Measurements from ENCODE around the gene SYCE3.

Gene SYCE3

DNA sequence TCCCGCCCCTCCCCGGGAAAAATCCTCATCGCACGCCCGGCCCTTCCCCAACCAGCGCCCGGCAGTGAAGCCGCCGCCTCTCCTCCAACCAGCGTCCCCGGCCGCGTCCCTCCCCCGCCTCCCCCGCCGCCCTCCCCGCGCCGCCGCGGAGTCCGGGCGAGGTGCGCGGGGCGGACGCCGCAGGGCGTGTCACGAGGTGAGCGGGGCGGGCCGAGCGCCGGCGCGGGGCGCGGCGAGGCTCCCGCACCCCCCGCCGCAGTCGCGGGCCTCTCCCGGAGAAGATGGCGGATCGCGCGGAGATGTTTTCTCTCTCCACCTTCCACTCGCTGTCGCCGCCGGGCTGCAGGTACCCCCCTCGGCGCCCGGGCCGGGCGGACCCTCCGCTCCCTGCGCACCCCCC is 37.8 kb upstream of the SYCE3 start, which contains the start of gene MAPK8IP2:
Gene MAPK8IP2 (plus strand): TSS at position 256 of the 400 bp plus-strand sequence. CDS start 26 bp downstream, at position 282.
- peak in 1 of 3 donors; percentile 30 for DNase-seq

DNA sequence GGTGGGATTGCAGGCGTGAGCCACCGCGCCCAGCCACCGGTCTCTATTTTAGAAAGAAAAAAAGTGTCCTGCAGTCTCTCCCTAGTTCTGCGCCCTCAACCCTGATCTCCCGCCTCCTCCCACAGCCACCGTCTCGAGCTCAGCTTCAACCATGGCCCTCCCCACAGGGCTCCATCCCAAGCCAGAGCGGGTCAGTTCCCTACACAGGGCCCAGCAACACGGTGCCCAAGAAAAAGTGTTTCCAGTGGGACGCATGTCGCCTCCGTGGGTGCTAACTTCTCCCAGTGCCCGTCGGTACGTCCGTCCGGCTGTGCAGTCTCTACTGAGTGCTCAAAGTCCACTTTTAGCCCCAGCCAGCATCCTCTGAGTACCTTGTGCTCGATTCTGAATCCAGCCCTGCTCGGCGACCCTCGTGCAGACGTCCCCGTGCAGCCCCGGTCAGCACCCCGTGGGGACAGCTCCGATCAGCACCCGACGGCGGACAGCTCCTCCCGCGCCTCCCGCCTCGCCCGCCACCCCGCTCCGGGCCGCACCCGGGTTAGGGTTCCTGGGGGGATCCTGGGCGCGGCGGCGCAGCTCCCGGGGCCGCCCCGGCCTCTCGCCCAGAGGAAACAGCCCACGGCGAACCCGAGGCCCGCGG is 37.2 kb upstream of the SYCE3 start:
- peak; percentile 38 to 80 (median 58) for DNase-seq

DNA sequence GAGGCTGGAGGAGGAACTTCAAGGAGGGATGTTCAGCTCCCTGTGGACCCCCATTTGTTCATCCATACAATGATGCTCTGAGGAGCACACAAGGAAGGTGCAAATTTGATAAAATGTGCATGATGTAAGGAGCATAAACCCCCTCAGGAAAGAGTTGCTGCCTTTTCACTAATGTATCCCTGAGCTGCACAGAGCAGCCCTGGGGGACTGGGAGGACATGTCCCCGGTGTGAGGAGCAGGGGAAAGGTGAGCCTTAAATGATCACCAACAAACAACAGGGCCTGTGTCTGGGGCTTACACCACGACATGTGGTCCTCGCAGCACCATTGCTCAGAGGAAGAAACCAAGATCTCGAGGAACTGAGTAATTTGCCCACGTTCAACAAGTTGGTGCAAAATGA is 34.4 kb upstream of the SYCE3 start:
- no peak for DNase-seq

DNA sequence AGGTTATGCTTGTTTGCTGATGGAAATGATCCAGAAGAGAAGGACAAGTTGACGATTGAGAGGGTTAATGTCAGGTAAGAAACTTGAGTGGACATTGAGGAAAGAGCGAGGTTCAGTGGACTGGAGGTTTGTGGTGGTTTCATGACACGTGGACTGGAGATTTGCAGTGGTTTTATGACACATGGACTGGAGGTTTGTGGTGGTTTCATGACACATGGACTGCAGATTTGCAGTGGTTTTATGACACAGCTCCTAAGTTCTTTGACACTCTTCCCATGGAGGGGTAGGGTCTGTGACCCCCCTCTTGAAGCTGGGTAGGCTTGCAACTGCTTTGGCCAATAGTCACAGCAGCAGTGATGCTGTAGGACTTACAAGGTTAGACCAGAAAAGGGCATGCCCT is 32.5 kb upstream of the SYCE3 start:
- no peak for DNase-seq

DNA sequence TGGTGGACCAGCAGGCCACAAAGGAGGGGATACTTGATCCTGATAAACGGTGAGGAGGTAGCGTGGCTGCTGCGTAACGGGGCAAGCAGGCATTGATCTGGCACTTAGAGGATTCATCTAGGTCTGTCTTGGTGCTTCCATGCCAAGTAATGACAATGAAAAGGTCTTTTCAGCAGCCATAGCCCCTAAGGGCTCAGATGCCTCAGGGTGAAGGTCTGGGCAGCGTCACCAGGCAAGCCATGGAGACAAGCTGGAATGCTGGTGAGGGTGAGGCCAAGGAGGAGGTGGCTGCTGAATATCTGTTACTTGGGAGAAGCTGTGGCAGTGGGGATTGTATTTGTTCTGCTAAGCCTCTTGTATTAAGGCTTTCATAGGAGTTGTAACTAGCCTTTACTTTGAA is 24.7 kb upstream of the SYCE3 start:
- no peak for DNase-seq

DNA sequence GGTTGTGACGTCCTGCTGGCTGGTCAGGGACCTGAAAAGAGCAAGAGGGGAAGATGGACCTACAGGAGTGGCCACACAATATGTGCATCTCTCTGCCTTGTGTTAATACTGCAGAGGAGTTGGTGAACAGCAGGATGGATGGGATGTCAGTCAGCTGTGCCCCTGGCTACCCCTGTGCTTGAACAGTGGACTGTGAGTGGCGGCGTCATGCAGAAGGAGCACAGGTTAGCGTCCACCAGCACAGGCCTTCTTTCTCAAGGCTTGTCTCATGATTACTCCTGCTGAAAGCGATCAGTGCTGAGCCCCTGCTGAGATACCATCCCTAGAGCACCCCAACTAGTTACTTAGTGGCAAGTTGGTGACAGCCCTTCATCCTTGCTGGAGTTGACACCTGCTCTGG is 23.7 kb upstream of the SYCE3 start:
- DNase-seq = no peak

DNA sequence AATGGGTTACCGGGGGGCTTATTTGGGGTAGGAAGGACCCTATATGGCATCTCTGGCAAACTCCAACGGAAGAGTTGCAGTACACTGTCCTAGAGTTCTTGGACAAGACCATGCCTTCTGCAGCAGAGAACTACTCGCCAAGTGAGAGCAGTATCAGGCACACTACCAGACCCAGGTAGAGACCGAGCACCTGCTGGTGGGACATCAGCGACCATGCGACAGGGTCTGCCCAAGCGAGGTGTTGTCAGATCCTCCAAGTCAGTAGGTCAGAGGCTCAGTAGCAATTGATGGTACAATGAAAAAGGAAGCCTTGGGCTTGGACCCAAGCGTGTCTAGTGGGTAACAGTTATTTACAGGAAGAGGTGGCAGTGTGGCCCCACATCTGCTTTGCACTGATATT is 23.1 kb upstream of the SYCE3 start:
- DNase-seq = no peak

DNA sequence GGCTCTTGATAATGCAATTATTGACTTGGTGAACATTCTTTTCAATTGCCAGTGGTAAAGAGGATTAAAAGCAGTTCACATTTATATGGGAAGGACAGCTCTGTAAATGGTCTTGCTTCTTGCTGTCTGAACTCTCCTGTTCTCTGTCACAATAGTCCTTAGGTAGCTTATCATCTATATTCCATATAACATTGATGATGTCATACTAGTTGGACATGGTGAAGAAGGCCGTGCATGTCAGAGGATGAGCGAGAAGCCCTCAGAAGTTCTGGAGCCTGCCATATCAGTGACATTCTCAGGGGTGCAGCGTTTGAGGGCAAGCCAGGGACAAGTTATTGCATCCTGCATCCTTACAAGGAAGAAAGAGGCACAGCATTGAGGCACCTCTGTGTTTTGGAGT is 22.5 kb upstream of the SYCE3 start:
- DNase-seq = no peak

DNA sequence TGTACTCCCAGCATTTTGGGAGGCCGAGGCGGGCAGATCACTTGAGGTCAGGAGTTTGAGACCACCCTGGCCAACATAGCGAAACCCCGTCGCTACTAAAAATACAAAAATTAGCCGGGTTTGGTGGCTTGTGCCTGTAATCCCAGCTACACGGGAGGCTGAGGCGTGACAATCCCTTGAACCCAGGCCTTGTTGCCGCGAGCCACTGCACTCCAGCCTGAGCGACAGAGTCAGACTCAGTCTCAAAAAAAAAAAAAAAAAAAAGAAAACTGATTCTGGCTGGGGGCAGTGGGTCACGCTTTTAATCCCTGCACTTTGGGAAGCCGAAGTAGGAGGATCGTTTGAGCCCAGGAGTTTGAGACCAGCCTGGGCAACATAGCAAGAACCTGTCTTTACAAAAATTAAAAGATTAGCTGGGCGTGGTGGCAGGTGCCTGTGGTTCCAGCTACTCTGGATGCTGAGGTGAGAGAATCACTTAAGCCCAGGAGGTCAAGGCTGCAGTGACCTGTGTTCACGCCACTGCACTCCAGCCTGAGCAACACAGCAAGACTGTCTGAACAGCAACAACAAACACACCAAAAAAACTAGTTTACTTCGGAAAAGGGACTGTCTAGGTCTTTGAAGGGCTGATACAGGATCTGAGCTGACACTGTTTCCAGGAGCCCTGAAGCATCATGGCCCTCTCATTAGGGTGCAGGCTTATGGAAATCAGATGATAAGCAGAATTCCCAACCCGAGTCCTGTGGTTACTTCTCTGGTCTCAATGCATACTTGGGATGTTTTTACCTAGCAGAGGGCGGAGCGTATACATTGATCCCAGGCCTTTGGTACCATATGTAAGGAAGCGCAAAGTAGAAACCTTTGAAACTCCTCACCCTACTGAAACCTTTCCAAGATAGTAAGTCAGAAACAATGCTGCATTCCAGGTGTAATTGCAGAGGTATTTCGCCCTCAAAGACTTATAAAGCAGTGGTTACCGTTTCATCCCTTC is 21.7 kb upstream of the SYCE3 start:
- DNase-seq = no peak

DNA sequence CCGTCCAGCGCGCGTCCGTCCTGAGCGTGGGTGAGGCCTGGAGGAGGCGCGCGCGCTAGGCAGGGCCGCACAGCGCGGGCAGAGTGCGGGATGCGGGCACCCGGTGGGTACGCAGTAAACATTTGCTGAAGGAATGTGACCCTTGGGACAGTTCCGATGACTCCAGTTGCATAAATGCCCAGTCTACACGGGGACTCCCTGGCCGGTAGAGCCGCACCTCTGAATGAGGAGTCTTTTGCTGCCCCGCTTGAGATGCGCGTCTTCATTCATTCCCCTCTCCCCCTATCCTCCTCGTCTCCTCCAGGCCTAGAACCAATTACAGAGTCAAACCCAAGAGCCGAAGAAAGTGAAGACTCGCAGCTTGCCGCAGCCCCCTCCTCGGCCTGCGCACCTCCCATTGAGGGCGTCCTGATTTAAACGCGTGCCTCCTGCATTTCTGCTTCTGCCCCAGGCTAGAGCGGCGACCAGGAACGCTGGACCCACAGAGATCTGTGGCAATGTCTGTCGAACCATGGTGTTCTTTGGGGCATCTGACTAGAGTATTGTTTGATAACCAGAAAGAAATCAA is 20.7 kb upstream of the SYCE3 start:
- DNase-seq = no peak

DNA sequence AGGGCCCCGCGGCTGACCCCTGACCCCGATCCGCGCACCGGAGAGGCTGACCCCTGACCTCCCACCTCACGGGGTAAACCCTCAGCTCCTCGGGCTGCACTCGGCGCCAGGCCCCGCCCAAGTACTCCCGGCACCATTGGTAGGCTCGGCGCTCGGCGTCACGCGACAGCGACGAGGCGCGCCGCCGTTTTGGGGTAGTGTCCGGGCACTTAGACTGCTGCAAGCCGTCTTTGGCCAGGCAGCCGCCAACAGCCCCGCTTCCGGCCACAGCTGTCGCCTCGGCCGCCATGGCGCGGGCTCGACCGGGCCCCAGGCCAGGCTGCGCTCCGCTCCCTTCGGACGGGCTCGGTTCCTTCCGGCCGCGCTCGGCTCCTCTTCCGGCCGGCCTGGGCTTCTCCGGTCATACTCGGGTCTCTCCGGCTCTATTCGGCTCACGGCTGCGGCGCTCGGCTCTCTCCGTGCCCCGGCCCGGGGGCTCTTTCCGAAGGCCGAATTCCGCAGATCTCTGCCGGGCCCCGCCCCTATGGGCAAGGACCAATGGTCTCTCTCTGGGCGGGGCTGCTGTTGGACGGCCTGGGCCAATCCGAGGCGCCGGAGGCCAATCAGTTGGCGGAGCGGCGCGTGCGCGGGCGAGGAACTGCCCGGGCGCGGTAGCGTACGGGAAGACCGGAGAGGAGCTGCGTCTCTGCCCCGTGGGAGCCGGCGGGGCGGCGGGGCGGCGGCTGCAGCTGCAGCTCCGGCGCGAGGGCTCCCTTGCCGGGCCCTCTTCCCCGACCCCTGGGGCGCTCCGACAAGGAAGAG is 20.0 kb upstream of the SYCE3 start, which contains the start of gene CHKB:
Gene CHKB (minus strand): TSS at position 357 of the 801 bp plus-strand sequence. CDS start 68 bp downstream, at position 289.
- DNase-seq = peak; percentile 99

DNA sequence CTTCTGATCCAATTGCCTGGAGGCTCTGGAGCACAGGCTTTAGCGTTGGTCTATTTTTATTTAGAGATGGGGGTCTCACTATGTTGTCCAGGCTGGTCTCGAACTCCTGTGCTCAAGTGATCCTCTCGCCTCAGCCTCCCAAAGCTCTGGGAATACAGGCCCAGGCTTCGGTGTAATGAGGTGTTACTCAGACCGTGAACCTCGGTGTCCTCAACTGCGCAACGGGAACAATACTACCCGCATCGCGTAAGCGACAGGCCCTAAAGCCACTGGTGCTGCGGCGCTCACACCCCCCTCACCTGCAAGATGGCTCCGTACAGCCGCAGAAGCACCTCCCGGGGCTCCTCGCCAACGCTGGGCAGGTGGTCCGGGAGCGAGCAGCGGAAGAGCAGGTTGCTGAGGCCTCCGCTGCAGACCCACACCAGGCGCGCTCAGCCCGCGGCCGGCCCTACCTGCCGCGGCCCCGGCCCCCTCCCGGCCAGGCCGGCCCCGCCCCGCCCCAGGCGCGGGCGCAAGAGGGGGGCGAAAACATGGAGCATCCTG is 19.3 kb upstream of the SYCE3 start:
- peak in 1 of 3 donors; percentile 44 for DNase-seq

DNA sequence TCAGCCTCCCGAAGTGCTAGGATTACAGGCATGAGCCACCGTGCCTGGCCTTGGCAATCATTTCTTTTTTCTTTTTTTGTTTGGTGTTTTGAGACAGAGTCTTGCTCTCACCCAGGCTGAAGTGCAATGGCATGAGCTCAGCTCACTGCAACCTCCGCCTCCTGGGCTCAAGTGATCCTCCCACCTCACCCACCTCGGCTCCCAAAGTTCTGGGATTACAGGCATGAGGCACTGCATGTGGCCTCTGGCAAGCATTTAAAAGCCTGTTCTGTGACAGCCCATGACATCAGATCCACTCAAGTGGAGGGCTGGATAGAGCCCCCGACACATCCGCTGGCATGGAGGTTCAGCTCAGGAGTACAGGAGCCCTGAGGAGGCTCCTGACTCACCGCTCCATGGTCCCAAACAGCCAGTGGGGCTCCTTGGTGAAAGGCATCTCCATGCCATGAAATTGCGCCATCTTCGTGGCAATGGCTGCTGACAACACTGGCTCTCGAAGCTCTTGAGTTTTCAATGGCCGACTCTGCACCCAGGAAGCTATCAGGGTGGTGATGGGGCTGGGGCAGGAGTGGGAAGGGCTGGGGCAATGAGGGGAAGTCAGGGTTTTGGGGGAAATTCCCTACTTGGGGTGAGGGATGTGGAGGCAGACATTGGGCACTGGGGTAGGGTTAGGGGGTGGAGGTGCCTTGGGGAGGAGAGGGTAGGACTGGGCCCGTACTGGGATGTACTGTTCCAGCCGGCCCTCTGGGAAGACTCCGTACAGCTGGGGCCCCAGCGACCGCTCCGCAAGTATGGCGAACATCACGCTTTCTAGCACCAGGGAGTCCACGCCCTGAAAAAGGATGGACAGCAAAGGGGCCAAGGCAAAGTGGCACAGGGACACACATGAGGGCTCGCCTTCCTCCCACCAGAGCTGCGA is 18.6 kb upstream of the SYCE3 start:
- peak; percentile 69 to 76 (median 75) for DNase-seq

DNA sequence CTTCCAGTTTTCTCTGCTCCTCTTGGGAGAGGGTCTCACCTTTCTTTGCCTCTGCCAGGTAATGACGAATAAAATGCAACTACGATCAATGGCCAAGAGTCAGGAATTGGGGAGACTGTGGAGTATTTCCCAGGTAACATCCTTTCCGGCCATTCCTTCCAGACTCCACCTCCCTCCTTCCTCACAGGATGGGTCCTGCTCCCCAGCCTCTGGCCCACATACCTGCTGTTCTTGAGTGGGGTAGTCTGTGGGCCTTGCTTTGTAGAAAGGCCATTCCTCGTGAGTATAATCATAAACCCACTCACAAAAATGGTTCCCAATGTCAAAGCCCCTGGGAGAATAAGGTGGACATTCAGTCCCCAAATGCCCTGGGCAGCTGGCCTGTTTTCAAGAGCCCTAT is 17.0 kb upstream of the SYCE3 start:
- no peak for DNase-seq

DNA sequence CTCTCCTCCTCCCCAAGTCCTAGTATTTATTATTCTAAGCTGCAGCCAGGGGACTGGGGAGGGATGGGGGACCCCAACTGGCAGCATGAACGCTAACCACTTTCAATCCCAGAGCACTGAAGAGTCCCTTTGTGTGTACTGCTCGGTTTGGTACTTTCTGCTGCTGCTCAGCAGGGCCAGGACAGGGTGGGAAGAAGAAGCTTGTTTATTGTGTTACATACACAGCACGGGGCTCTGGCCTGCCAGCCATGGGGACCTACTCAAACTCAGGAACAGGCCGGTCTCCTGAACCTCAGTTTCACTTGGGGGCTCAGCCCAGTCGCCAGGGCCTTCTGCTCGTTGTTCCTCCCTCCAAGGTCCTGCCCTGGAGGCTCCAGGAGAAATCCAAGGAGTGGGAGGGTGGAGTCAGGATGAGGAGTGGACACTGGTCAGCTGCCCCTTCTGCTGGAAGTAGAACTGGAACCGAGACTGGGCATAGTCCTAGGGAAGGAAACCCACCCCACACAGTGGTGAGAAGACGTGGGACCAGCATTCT is 16.1 kb upstream of the SYCE3 start:
- DNase-seq = no peak

DNA sequence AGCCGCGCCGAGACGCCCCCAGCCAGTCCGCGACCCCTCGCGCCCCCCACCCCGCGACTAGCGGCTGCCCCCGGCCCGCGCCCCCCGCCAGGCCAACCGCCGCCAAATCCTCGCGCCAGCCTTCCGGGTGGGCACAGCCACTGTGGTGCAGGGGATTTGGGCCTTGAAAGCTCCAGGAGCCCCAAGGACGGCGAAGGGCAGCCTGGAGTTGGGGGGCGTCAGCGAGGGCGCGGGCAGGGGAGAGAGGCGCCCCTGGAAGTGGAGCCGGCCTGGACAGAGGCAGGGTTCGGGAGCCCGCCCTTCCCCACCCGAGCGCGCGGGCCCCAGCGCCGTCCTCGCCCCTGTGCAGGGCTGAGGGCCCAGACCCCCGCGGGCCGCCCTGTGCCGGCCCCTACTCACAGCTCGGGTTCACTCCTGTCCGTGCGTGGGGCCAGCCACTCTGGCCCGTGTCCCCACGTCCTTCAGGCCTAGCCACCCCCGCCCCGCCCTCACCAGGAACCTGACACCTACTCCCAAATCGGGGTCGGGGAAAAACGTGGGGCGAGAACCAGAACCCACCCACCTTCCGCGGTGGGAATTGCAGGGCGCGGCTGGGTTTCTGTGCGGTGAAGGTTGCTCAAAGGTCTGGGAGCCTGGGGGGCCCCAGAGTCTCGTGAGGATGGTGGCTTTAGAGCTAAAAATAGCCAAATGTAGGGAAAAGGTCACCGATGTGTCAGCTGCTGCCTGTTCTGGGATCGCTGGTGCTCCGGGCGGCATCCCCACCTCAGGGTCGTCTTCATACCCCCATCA is 15.5 kb upstream of the SYCE3 start, which contains the start of gene CPT1B:
Gene CPT1B (minus strand): TSS at position 441 of the 789 bp plus-strand sequence. CDS start 512 bp downstream, outside the sequence.
- DNase-seq = no peak

DNA sequence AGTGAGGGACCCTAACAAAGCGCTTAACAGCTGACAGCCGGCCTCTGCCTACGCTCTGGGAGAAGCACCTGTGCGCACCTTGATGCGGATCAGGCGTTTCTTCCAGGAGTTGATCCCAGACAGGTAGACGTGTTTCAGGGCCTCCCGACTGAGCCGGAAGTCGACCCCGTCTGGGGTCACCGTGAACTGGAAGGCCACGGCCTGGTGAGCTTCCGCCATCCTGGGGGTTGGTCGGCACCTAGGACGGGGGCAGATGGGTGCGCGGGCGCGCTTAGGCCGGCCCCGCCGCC is 14.9 kb upstream of the SYCE3 start:
- DNase-seq = no peak

DNA sequence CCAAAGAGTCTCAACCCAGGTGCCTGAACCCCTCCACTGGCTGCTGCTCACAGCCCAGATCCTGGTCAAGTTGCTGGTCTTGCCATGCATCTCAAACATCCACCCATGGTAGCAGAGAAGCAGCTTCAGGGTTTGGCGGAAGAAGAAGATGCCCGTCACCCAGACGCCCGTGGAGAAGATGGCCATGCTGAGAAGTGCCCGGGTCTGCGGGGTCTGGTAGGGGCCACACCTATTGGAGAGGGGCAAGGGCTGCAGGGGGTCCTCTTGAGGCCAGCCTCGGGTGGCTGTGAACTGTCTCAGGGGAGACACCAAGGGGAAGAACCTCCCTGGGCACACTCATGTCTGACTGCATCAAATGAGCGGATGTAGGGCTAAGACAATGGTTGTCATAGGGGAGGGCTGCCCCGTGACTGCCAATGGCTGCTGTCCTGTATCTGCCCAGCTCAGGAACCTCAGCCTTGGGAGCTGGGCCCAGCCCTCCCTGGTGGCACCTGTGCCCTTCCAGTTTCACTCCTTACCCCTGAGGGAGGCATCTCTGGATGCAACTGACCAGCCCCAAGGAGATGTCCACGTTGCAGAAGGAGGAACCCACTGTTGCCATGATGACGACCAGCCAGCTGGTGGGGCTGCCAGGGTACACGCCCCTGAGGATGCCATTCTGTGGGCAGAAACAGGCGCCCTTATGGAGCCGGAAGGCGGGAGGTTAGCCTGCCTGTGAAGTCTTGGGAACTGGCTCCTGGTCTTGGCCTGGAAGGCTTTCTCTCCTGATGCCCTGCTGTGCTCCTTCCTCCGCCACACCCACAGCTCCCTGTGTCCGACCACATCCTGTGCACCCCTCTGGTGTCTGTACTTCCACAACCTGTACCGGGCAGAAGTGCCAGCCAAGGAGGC is 14.3 kb upstream of the SYCE3 start:
- DNase-seq = peak in 1 of 3 donors; percentile 39

DNA sequence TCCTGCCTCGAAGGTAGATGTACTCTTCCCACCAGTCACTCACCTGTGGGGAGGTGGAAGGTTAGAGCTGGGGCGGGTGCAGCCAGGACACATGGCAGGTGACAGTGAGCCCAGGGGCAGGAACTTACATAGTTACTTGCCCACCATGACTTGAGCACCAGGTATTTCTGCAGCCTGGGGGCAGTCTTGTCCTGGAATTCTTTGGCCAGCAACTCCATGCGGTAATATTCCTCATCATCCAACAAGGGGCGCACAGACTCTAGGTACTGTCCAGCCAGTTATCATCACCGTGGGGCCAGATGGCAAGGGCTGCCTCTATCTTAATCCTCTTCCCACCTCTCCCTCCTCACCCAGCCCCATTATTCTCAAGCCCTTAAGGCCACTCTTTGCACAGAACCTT is 13.4 kb upstream of the SYCE3 start:
- peak in 2 of 3 donors; percentile 41 to 47 for DNase-seq
